HG03354 (cell line): ENCODE results near the gene VWA5B2.
"Not testable (repeated sequence)": the region's sequence is repeated elsewhere in the genome, so short reads cannot be mapped to it uniquely, and the experiment has no call there.

ENCODE experiments used
- ATAC-seq: cut with Tn5 transposase; IDR thresholded peaks from one replicate; pipeline ENCODE4 v1.9.1; 2021; ENCODE audit warnings: mild to moderate bottlenecking; ENCODE audit not compliant: unreplicated experiment, poor library complexity, severe bottlenecking

Gene VWA5B2

DNA sequence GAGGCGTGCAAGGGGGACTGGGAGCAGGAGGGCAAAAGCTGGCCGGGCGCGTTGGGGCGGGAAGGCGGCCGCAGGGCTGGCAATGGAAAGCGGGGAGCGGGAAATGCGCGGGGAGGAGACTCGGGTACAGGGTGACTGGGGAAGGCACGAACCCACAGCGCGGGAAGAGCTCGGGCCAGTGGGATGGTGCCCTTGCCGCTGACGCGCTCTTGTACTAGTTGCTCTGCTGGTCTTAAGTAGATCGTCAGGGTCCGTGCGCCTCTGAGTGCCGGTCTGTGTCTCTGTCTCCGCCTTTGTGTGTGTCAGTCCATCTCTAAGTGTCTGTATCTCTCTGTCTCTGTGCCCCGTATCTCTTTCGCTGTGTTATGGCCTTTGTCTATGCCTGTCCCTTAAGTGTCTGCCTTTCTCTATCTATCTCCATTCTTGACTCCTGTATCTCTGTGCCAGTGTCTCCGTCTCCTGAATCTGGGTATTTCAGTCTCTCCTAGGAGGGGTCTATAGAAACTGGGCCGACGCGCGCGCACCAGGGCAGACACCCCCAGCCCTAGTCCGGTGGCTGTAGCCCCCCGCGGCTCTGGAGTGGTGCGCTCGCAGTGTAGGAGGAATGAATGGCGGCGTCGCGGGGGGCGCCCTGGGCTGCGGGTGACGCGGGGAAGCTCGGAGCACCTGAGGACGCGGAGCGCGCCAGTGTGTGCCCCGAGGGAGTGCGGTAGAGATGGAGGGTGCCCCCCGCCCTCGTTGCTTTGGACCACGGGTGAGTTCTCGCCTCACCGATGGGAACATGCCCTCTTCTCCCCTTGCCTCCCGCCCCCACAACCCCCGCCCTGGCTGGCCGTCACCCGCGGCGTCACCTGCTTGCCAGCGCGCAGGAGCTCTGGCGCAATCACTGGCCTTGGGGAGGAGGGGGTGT, 32.7 kb downstream of the VWA5B2 start:
- ATAC-seq: peak; percentile 16

- no peak for ATAC-seq
These were observed 33.4 kb downstream of the VWA5B2 start for GRCh38 chr3:184262764-184263179.

DNA sequence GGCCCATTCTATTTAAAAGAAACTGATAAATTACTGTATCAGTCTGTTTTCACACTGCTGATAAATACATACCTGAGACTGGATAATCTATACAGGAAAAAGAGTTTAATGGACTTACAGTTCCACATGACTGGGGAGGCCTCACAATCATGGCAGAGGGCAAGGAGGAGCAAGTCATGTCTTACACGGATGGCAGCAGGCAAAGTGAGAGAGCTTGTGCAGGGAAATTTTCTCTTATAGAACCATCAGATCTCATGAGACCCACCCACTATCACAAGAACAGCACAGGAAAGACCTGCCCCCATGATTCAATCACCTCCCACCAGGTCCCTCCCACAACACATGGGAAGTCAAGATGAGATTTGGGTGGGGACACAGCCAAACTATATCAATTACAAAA, 37.9 kb downstream of the VWA5B2 start:
- ATAC-seq: not testable (repeated sequence)

GRCh38 chr3:184272269-184272668, 42.9 kb downstream of the VWA5B2 start:
- no peak for ATAC-seq

DNA sequence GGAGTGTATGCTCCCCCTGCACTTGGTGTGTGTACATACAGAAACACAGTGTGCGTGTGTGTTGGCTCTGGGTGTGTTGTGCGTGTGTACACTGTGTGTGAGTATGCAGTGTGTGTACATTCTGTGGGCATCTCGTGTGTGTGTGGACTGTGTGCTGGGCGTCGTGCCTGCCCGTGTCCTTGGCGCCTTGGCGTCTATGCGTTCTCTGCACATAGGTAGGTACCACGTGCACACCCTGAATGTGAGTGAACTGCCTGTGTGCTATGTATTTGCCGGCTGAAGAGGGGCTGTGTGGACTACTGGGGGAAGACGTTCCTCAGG, 46.0 kb downstream of the VWA5B2 start:
- ATAC-seq: no peak

DNA sequence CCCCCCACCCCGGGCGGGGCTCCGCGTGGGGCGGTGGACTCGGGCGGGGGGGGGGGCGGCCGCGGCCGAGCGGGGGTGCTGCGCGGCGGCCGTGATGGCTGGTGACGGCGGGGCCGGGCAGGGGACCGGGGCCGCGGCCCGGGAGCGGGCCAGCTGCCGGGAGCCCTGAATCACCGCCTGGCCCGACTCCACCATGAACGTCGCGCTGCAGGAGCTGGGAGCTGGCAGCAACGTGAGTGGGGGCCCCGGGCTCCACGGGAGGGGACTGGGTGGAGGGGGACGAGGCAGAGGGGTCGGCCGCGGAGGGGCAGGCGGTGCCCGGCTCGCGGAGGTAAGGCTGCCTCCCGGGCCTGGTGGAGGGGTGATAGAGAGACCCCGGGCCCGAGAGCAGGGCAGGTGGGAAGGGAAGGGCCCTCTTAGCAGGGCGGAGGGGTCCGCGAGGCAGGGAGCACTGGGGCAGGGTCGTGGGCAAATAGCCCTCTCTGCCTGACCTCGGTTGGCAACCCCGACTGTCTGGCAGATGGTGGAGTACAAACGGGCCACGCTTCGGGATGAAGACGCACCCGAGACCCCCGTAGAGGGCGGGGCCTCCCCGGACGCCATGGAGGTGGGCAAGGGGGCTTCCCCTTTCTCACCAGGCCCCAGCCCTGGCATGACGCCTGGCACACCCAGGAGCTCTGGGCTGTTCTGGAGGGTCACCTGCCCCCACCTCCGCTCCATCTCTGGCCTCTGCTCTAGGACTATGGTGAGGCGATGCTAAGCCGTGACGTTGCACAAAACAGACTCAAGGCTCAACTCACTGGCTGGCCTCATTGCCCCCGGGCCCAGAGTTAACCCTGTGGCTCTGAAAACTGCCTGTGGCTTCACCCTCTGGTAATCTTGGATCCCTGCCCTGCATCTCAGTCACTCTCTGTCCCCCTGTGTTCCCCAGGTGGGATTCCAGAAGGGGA, 46.9 kb downstream of the VWA5B2 start, which contains the start of gene ECE2:
Gene ECE2 (plus strand): TSS at position 62 of the 950 bp plus-strand sequence. CDS start 132 bp downstream, at position 194.
- ATAC-seq: no peak

DNA sequence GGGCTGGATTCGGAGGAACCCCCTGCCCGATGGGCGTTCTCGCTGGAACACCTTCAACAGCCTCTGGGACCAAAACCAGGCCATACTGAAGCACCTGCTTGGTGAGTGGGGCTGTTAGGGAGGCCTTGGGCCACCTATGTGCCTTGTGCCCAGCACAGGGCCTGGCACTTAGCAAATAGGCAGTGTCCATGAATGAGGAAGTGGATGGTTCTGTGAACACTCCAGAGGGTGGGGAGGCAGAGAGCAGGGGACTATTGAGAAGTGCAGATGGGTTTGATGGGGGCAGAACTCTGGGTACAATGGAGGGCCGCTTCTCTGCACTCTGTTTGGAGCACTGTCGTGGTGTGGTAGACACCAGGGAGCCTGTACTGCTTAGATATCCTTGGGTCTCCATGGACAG, 48.0 kb downstream of the VWA5B2 start:
- ATAC-seq: no peak

DNA sequence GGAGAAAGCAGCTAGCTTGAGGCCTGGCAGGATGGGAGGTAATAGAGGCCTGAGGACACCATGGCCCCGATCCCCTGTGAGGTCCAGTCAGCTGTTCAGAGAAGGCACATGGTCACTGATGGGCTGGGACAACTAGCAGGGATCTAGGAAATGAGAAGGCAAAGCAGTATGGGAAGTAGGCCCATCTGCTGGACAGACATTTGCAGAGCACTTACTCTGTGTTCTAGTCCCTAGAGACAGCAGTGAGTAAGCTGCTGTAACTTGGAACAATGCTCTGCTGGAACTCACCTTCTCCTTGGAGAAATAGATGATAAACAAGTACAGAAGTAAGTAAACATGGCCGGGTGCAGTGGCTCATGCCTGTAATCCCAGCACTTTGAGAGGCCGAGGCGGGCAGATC, 53.6 kb downstream of the VWA5B2 start:
- ATAC-seq: no peak

- no peak for ATAC-seq
These were observed 54.3 kb downstream of the VWA5B2 start for GRCh38 chr3:184283681-184284080.

DNA sequence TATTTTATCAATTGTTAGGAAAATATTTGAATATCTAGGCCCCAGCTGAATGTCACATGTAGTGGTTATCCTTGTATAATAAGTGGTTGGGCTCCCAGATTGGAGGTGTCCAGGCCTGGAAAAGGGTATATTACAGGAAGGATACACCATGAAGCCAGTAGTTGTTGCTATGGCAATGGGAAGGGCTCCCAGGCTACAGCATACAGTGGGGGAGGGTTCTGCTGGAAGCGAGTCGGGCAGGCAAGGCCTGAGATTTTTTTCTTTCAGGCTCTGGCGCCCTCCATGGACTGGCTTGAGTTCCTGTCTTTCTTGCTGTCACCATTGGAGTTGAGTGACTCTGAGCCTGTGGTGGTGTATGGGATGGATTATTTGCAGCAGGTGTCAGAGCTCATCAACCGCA, 55.3 kb downstream of the VWA5B2 start:
- ATAC-seq: no peak

- no peak for ATAC-seq
These were observed 60.1 kb downstream of the VWA5B2 start for GRCh38 chr3:184289426-184289938.

- ATAC-seq: no peak
These were observed 60.9 kb downstream of the VWA5B2 start for GRCh38 chr3:184290331-184290730.

DNA sequence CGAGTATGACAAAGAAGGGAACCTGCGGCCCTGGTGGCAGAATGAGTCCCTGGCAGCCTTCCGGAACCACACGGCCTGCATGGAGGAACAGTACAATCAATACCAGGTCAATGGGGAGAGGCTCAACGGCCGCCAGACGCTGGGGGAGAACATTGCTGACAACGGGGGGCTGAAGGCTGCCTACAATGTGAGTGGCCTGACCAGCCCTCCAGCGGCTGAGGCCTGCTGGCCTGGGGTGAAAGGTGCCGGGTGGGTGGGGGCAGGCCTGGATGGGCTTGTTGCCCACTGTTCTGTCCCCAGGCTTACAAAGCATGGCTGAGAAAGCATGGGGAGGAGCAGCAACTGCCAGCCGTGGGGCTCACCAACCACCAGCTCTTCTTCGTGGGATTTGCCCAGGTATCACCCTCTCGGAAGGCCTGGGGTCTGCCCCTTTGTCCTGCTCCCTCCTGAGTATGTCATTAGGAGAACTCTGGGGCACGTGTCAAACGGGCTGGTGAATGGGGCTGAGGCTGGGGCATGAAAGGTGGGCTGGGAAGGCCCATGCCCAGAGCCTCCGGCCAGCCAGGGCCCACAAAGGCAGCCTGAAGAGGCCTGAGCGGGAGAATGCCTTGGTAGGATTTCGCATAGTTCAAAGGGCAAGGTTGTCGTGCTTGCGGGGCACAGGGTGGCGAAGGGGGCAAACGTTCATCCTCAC, 61.8 kb downstream of the VWA5B2 start:
- no peak for ATAC-seq
